HG03135 (cell line): Measurements from ENCODE around the gene USPL1.

Experiments used
- ATAC-seq: cut with Tn5 transposase; IDR thresholded peaks from one replicate; pipeline ENCODE4 v1.9.1; 2021; ENCODE audit warnings: mild to moderate bottlenecking, moderate library complexity; ENCODE audit not compliant: unreplicated experiment

The USPL1 gene

GRCh38 chr13:30656178-30656577 lies 38.5 kb downstream of the USPL1 start:
- no peak for ATAC-seq

- ATAC-seq, result no peak
These were observed 42.3 kb downstream of the USPL1 start for GRCh38 chr13:30659980-30660379.

- ATAC-seq, result no peak
These were observed 43.1 kb downstream of the USPL1 start for GRCh38 chr13:30660796-30661195.

- no peak for ATAC-seq
These were observed 47.1 kb downstream of the USPL1 start for GRCh38 chr13:30664689-30665275.

GRCh38 chr13:30665638-30666037 lies 47.9 kb downstream of the USPL1 start:
- no peak for ATAC-seq

- no peak for ATAC-seq
These were observed 48.4 kb downstream of the USPL1 start for GRCh38 chr13:30666113-30666512.

DNA sequence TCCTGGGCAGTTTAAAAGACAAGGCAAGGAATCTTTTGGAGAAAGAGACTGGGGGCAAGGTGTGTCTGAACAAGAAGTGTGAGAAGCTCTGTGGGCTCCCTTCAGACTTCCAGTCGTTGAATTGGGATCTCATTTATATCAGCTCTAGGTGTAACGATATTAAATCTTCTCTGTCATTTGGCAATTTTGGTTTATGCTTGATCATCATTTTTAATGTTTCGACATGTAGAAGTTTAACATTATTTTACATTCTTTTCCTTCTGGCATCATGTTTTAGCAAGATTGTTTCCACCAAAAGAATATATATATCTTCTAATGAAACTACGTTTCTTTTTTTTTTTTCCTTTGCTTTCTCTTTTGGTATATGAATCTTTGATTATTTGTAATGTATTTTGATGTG lies 49.3 kb downstream of the USPL1 start:
- ATAC-seq, result no peak

DNA sequence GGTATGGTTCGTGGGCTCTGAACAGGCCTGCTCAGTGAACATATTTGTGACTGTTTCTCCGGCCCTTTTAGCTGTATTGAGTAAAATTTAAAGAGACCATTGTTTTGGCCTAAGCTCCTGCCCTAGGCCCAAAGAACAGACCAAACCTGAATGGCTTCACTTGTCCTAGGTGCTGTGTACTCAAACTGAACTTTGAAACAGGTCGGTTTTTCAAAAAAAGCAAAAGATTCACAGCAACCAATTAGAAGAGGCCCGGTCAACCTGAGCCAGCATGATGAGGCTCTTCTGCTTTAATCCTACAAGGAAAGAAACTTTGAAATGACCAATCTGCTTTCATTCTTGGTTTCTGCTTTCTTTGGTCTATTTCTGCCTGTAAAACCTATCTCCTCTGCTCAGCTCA lies 50.6 kb downstream of the USPL1 start:
- ATAC-seq, result no peak

DNA sequence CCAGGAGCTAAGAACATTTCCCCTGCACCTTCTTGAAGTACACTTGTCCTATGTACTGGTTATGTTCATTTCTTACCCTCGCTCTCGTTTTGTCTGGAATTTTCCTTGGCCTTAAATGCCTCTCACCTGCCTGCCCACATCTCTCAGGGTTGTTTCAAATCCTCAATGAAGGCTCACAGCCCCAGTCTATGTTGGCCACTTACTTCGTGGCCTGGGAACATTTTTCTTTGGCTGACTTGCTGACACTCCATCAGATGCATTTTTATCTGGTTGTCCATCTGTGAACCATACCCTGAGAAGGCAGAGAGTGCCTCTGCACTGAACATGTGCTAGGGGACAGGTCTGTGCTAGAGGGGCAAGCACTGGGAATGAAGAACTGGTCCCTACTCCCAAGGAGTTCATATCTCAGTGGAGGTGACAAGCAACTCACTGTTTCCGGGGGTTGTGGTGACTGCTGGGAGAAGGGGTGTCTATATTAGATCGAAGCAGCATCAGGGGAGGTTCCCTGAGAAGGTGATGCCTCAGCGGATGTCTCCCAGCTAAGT lies 53.6 kb downstream of the USPL1 start:
- ATAC-seq, result no peak

DNA sequence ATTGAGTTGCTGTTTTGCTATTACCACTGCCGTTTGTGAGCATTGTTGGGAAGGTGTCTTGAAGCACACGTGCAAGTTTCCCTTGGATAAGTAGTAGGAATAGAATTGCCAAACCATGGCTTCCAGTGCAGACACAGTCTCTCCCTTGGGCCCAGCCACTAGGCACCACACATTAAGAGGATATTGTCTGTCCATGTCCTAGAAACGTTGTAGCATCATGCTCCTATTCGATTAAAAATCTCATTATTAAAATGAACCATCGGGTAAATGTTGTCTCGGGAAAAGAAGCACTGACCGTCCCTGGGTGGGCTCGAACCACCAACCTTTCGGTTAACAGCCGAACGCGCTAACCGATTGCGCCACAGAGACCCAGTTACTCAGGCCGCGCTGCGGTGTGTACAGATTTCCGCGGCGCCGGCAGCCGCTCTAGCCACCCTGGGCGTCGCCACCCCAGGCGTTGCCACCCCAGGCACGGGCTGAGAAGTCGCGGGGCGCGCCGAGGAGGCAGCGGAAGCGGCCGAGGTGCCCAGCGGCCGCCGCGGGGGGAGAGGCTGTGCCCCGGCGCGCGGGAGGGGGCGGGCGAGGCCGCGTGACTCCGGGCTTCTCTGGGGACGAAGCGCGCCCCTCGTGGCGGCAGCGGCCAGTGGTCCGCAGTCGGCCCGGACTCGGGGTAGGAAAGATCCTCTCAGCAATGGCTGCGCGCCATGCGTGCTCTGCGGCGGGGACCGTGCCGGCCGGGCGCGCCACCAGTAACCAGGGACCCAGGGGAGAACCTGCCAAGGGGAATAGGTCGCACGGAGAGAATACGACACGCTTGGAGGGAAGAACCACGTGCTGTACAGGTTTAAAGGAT lies 56.2 kb downstream of the USPL1 start:
- ATAC-seq, result peak; percentile 86

DNA sequence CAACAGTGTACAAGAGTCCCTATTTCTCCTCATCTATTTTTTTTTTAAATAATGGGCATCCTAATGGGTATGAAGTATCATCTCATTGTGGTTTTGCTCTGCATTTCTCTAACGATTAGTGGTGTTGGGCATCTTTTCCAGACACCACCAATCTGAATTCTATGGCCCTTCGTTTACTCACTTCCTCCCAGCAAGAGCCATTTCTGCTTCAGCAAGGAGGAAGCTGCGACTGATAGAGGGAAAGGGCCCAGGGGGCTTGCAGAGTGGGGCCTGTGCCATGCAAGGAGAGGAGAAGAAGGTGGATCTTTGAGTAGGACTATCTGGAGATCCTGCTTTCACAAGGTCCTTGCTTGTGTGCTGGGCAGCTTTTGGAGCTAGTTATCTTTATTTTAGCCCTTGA lies 58.0 kb downstream of the USPL1 start:
- ATAC-seq, result no peak

DNA sequence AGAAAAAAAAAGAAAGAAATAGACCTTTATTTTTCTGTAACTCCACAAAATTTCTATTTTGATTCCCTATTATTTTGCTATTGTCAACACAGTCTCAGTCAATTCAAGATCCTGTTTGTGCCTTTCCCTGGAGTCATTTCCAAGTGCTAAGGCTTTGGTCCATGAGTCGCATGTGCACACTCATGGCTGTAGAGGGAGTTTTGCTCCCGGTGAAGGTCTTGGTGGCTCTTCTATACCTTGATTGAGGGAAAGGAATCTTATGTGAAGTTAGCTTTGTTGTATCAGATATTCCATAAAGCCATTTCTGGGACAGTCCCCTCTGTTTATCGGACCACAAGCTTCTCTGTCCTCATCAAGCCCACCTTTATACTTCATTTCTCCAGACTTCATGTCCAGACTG lies 59.0 kb downstream of the USPL1 start:
- no peak for ATAC-seq

DNA sequence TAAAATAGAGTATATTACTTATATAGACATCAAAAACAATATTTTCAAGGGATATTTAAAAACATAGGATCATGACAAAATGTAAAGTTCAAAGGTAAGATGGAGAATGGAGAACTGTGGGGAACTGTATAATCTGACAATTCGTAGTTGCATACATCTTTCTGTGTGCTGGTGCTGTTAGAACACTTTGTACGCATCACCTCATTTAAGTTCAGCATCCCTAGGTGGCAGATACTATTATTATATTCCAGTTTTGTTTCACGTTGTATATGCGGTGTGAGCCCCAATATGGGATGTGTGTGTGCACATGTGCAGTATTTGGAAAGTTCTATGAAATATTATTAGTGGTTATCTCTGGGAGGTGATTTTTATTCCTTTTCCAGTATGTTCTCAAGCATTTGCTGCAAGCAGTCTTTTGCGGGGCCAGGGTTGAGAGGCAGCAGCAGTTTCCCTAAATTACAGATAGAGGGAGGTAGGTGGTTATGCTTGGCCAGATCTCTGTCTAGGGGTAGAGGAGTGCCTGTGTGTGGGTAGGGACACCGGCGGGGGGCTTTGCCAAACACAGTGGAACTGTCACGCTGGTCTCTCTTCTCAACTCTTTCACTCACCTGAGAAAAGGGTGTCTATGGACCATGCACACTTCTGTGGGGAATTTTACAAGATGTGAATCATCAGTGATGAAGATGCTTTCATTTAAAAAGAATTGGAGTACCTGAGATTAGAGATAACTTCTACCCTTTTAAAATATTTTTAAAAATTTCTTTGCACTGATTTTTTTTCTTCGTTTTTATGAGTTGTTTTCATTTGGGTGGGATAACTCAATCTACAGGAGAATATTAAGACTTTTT lies 62.0 kb downstream of the USPL1 start:
- no peak for ATAC-seq

- no peak for ATAC-seq
These were observed 64.1 kb downstream of the USPL1 start for GRCh38 chr13:30681843-30682242.

DNA sequence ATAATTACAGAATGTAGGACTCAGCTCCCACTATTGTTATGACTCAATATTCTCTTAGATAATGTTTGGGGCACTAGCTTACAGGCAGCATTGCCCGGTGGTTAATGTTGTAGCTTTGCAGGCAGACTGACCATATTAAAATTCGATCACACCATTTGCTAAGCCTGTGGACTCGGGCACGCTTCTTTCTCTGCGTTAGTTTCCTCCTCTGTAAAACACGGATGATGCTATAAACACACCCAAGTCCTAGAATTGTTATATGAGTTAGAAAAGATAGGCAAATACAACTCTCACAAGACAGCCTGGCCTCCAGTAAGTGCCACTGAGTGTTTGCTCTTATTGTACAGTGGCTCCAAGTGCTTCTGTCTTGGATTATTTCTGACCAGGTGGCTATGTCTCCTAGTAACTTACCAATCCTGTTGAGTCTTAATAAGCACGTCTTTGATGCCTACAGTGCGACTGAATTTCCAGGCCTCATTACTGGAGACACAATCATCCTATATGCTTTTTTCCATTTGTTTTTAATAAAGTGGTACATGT lies 67.7 kb downstream of the USPL1 start:
- ATAC-seq, result no peak

DNA sequence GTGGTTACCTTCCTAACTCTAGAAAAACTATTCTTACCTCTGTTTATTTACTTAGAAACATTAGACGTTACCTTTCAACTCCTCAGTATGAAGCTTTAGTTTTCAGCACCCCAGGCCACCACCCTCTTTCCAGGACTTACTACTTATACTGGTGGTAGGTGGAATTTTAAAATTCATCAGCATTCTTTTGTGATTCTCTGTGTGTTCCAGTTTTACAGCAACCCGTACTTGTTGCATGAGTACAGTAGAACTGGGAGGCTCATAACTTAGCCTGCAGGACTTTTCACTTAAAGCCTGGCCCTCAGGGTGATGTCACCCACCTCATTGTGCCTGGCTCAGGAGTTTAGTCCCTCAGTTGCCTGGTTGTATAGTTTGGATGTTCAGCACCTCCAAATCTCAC lies 68.3 kb downstream of the USPL1 start:
- ATAC-seq, result no peak

- no peak for ATAC-seq
These were observed 69.9 kb downstream of the USPL1 start for GRCh38 chr13:30687601-30688000.

- ATAC-seq, result no peak
These were observed 72.0 kb downstream of the USPL1 start for GRCh38 chr13:30689752-30690151.

GRCh38 chr13:30690282-30691188 lies 72.8 kb downstream of the USPL1 start:
- ATAC-seq, result peak; percentile 57

DNA sequence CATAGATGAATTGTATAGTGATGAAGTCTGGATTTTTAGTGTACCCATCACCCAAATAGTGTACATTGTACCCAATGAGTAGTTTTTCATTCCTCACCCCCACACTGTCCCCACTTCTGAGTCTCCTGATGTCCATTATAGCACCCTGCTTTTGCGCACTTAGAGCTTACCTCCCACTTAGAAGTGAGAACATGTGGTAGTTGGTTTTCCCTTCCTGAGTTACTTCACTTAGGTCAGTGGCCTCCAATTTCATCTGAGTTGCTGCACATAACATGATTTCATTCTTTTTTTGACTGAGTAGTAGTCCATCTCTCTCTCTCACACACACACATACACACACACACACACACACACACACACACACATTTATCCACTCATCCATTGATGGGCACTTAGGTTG lies 74.4 kb downstream of the USPL1 start:
- no peak for ATAC-seq
